ENCODE data around the gene ZSCAN31.

ZSCAN31 gene

DNA sequence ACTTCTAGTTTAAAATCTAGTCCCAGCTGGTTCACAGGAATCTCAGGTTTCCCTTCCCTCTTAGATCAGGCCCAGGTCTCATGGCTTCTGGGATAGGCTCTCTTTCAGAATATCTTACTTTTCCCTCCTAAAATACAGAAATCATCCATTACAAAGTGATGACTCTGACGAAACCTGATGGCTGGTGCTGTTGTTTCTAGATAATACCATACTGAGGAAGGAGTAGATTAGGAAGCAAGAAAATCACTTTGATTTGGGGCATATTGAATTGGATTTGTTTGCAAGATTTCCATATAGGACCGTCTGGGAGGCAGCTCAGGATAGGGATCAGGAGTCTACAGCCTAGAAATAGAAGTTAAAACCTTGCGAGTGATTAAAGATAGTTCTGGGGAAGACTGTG is 17.4 kb upstream of the ZSCAN31 start:
- DNase-seq (ENCODE audit: low spot score) = no peak

DNA sequence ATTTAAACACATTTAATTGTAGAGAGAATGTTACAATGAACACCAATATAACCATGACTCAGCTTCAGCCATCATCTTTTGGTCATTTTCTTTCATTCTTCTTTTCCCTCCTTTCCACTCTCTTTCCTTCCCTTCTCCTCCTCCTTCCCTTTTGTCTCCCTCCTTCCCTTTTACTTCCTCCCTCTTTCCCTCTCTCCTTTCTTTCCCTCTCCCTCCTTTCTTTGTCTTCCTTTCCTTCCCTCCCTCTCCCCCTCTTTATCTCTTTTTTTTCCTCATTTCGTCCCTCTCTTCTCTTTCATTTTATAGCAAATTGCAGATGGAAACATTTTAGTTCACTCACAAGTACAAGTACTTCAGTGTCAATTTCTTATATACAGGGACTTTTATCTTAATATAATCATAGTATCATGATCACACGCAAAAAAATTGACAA is 15.6 kb upstream of the ZSCAN31 start:
- no peak for DNase-seq (ENCODE audit: low spot score)

- DNase-seq (ENCODE audit: low spot score) = no peak
Measured at GRCh38 chr6:28351087-28351486, 15.1 kb upstream of the ZSCAN31 start.

DNA sequence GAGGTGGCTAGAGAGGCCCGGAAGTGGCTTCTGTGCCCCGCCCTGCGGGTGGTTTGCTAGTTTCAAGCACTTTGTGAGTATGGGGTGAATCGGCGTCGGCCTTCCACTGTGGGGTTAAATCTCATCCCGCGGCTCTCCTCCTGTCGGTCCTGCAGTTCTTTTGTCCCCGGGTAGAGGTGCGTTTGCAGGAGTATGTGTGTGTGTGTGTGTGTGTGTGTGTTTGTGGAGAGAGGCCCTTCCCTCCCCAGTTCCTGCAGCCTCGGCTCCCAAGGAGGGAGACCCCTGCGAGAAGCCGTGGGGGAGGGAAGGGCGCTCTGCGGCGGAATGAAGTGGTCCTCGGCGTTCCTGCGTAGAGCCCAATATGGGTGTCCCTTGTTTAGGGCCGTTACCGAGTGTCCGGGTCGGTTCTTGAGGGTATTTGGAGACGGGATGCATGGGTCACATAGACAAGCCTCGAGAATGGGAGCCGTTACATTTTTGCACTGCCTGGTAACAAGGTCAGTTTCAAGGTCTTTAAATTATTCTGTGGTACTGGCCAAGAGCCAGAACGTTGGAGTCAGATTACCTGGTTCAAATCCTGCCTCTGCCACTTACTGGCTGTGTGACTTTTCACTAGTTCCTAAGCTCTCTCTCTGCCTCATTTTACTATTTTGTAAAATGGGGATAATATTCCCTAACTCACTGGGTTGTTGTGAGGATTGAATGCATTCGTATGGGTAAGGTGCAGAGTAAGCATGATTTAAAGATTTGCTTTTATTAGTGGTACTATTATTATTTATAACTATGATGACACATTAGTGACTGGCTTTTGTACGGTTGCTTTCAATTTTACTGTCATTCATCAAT is 14.2 kb upstream of the ZSCAN31 start, which contains the start of gene ZKSCAN3:
Gene ZKSCAN3 (plus strand): TSS at position 56 of the 846 bp plus-strand sequence. CDS start 9,640 bp downstream, outside the sequence.
- peak; percentile 85 for DNase-seq (ENCODE audit: low spot score)

GRCh38 chr6:28349344-28349891 is 13.5 kb upstream of the ZSCAN31 start:
- no peak for DNase-seq (ENCODE audit: low spot score)

DNA sequence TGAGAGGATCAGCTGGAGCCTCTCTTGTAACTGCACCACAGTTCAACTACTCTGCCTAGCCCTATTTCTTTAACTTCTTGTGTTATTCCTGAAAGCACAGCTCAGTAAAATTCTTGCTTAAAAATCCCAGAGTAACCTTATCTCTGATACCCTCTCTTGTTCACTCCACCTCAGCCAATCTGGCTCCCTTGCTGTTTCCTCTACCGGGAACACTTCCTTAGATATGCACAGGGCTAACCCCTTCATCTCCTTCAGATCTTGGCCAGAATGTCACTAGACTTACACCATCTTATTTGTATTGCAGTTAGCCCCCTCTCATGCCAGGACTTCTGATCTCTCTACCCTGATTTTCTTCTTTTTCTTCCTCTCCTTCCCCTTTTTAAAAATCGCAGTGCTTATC is 11.2 kb upstream of the ZSCAN31 start:
- DNase-seq (ENCODE audit: low spot score) = no peak

DNA sequence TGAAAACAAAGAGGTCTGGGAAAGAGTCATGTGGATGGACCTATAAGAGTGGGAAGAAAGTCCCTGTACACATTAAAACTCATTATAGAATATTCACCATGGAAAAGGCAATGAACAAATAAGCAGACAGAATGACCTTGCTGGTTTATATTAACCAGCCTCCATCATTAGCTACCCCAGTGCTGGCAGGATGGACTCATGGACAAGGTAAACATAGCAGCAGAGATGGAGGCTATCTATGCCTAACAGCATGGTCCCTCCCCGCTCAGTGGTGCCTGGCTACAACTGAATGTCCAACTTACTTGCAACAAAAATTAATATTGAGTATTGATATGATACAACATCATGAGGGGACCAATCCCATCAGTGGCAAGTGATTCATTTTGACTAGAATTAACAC is 9.3 kb upstream of the ZSCAN31 start:
- no peak for DNase-seq (ENCODE audit: low spot score)

- DNase-seq (ENCODE audit: low spot score) = no peak
Measured at GRCh38 chr6:28343898-28344677, 8.1 kb upstream of the ZSCAN31 start.

DNA sequence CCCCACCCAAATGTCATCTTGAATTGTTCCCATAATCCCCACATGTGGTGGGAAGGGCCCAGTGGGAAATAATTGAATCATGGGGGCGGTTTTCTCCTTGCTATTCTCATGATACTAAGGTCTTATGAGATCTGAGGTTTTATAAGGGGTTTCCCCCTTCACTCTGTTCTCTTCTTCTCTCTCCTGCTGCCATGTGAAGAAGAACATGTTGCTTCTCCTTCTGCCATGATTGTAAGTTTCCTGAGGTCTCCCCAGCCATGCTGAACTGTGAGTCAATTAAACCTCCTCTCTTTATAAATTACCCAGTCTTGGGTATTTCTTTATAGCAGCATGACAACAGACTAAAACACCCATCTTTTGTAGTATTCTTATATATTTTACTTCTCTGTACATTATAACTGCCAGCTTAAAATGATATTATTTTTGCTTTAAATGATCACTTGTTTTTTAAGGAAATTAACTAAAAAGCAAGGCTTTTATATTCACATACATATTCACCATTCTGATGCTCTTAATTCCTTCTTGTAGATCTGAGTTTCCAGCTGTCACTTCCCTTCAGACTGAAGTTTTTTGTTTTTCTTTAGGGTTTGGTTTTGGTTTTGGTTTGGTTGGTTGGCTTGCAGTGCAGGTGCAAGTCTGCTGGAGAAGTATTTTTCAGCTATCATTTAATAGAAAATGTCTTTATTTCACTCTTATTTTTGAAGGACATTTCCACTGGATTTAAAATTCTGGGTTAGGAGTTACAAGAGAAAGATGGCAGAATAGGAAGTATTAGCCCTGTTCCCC is 4.6 kb upstream of the ZSCAN31 start:
- no peak for DNase-seq (ENCODE audit: low spot score)

DNA sequence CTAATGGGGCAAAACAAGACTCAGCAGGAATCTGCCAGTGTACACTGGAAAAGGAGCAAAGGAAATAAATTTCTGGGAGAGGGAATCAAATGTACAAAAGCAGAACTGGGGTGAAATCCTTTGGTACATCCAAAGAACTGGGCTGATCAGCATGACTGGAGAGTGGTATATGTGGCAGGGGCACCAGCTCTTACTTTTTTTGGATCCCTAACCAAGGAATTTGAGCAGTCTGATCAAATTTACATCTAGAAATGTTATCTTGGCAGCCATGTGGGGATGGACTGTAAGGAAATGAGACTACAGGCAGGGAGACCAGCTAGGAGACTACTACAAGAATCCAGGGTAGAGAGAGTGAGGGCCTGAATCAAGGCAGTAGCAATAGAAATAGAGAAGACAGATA is 1.2 kb upstream of the ZSCAN31 start:
- no peak for DNase-seq (ENCODE audit: low spot score)

DNA sequence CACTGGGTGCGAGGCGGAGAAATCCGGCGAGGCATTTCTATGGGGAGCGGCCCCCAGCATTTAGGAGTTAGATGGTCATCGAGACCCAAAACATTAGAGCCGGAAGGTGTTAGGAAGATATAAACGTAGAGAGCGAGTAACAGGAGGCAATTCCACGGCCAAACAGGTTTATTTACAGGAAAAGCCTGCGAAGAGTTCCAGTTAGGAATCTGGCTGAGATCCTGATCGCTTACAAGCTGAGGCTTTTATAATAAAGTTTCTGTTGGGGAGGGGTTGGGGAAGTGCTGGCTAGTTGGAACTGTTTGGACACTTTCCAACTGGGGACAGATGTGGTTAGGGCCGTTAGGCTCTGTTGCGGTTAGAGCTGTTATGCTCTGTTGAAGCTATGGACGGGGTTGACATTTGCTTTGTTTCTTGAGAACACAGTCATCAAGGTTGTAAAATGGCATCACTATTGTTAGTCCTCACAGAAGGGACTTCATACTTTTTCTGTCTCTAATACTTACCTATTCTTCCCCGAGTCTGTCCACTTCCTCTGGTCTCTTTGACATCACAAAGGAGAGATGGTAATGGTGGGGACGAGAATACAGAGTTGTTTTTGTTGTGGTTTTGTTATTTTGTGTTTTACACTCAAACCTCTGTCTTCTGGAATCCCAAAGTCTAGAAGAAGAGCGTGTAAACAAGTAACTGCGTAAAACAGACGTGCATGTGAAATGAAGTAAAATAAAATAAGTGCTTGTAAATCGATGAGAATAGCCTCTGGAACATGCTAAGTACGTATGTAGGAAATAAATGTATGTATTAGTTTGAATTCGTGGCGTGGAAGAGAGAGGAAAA is 554 bp upstream of the ZSCAN31 start:
- DNase-seq (ENCODE audit: low spot score) = peak; percentile 22

- DNase-seq (ENCODE audit: low spot score) = no peak
Measured at GRCh38 chr6:28335040-28335563, 846 bp downstream of the ZSCAN31 start.

DNA sequence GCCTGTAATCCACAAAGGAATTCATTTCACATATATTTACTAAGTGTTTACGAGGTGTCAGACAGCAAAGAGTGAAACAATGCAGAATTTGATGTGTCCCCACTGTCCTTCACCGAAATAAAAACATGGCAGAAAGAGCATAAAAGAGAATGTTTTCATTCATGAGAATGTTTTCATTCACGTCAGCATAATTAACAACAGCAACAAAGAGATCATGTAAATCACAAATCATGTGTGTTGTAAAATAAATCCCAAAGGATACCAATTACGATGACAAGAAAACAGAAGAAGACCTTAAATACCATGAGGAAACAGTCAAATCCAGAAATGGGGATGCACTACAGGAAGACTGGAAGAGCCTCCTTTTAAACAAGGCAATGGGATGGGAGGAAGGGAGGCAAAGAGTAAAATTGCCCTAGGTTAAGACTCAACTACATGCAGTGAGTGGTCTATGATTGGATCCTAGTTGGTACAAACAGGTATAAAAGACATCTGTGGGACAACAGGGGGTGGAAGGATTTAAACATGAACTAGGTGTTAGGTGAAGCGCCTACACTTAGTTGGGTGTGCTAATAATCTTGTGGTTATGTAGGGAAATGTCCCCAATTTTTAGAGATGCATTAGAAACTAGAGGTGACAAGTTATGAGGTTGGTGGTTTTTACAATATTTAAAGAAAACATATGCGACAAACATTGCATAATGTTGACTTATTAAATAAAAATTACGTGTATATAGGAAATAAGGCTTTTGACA is 1.5 kb downstream of the ZSCAN31 start:
- no peak for DNase-seq (ENCODE audit: low spot score)

DNA sequence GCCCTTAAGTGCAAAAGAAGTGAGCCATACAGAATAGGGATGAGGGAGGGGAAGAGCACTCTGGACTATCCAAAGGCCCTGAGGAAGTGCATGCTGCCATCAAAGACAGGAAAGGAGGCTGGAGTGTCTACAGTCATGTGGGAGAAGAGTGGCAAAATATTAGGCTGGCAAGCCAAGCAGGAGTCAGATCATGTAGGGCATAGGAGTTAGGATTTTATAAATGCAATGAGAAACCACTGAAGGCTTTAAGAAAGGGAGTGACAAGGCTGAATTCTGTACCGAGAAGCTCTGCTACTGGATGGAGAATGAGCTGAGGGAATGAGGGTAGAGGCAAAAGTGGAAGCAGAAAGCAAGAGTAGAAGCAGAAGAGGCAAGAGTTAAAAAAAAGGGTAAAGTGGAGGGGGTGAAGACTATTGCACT is 2.3 kb downstream of the ZSCAN31 start:
- DNase-seq (ENCODE audit: low spot score) = no peak

GRCh38 chr6:28333047-28333446 is 2.9 kb downstream of the ZSCAN31 start:
- DNase-seq (ENCODE audit: low spot score) = no peak

GRCh38 chr6:28330041-28330440 is 5.9 kb downstream of the ZSCAN31 start:
- DNase-seq (ENCODE audit: low spot score) = no peak

GRCh38 chr6:28326371-28326948 is 9.5 kb downstream of the ZSCAN31 start:
- DNase-seq (ENCODE audit: low spot score) = no peak

- no peak for DNase-seq (ENCODE audit: low spot score)
Measured at GRCh38 chr6:28323813-28324424, 12.0 kb downstream of the ZSCAN31 start.

GRCh38 chr6:28322661-28323060 is 13.3 kb downstream of the ZSCAN31 start:
- no peak for DNase-seq (ENCODE audit: low spot score)
